K562 (cell line): ENCODE results near the gene AAMP. TPM values are rescaled to one million over a fixed set of nuclear protein-coding genes. Genes with fewer than 3 reads are reported as not detected.
"Not testable (repeated sequence)": the region's sequence is repeated elsewhere in the genome, so short reads cannot be mapped to it uniquely, and the experiment has no call there.

Experiments used
- ATAC-seq: fragments of 200-7000 bp; cut with Tn5 transposase; 3 replicates; pipeline ENCODE4 v1.9.1; 2020; ENCODE audit warnings: moderate library complexity
- BruUV-seq: library from RNA; stranded (reverse); fragments of 400-500 nt; replicated peaks from 2 replicates; lab custom pipeline; 2021; lab: Mats Ljungman, UMichigan
- CTCF ChIA-PET: fragments of 300-600 bp; formaldehyde crosslinking; extraction: SDS; loops from one replicate; lab custom pipeline; 2021; ENCODE audit warnings: low intra/inter-chr PET ratio; lab: Yijun Ruan, JAX
- POLR2A ChIA-PET: fragments of 300-600, 350-650 bp; sonication (Branson Sonifier 250); formaldehyde crosslinking; extraction: SDS; loops from one replicate; lab custom pipeline; 2021; ENCODE audit warnings: antibody characterized with exemption, inconsistent platforms; lab: Yijun Ruan, JAX
- DNase-seq, 4 experiments: peaks; one replicate each; pipeline versions ENCODE4 v3.0.0 to v3.0.0-alpha.2; 2011 to 2018; ENCODE audit warnings: low spot score in 3 of 4, mixed read lengths in 3 of 4; ENCODE audit errors: extremely low read depth in 1 of 4
- FAIRE-seq: peaks from 2 replicates; lab custom pipeline; 2011; peaks lifted over from hg19 to GRCh38; lab: Jason Lieb, UNC
- H2AFZ ChIP-seq: 2 replicates; pipeline ENCODE4 v1.6.0; 2011; ENCODE audit warnings: low read depth, low read length, control low read depth, inconsistent platforms
- H3K27ac ChIP-seq: fragments of 200-600 bp; 3 replicates; pipeline ENCODE4 v1.8.0; 2011; ENCODE audit warnings: low read depth, mild to moderate bottlenecking, control low read depth, inconsistent platforms, low read length, moderate library complexity, mixed read lengths; ENCODE audit errors: extremely low read depth
- H3K27me3 ChIP-seq, 2 experiments: fragments of 300-600 bp in 1 of 2; 2 replicates in 1 of 2; 3 replicates in 1 of 2; pipeline versions ENCODE4 v1.6.0 to v1.8.0; 2011; ENCODE audit warnings: inconsistent platforms in 2 of 2, low read length in 2 of 2, mild to moderate bottlenecking in 1 of 2, mixed read lengths in 1 of 2, moderate library complexity in 1 of 2; ENCODE audit not compliant: control insufficient read depth in 2 of 2, insufficient read depth in 2 of 2
- H3K36me3 ChIP-seq: fragments of 300-600 bp; 3 replicates; pipeline ENCODE4 v1.8.0; 2011; ENCODE audit warnings: mild to moderate bottlenecking, low read length, inconsistent platforms; ENCODE audit not compliant: control insufficient read depth, insufficient read depth
- H3K4me1 ChIP-seq, 2 experiments: fragments of 200-600 bp in 1 of 2; replicated peaks in 1 of 2; 2 replicates in 1 of 2; 3 replicates in 1 of 2; pipeline versions ENCODE4 v1.5.1 to v1.8.0; 2011; ENCODE audit warnings: inconsistent platforms in 2 of 2, low read length in 2 of 2, mild to moderate bottlenecking in 1 of 2, mixed read lengths in 1 of 2, moderate library complexity in 1 of 2; ENCODE audit not compliant: control insufficient read depth in 2 of 2, insufficient read depth in 2 of 2
- H3K4me2 ChIP-seq: 2 replicates; pipeline ENCODE4 v1.6.1; 2011; ENCODE audit warnings: low read length, control low read depth, inconsistent platforms, mixed read lengths; ENCODE audit not compliant: insufficient read depth
- H3K4me3 ChIP-seq: fragments of 200-600 bp; sonication (generic), shearing (Covaris generic); 2 replicates; pipeline ENCODE4 v1.5.1; 2016; ENCODE audit warnings: control low read depth, inconsistent platforms
- H3K79me2 ChIP-seq: fragments of 200-600 bp; 3 replicates; pipeline ENCODE4 v1.8.0; 2011; ENCODE audit warnings: low read length, inconsistent platforms; ENCODE audit not compliant: control insufficient read depth, insufficient read depth
- H3K9ac ChIP-seq, 2 experiments: 2 replicates each; pipeline versions ENCODE4 v1.6.0 to v1.6.1; 2011; ENCODE audit warnings: low read depth in 2 of 2, low read length in 2 of 2, control low read depth in 1 of 2, inconsistent platforms in 1 of 2, mild to moderate bottlenecking in 1 of 2, mixed read lengths in 1 of 2; ENCODE audit not compliant: insufficient read depth in 1 of 2
- H3K9me1 ChIP-seq: one replicate; pipeline ENCODE4 v1.6.0; 2011; ENCODE audit warnings: inconsistent platforms, mild to moderate bottlenecking, low read length, moderate library complexity; ENCODE audit not compliant: control insufficient read depth, insufficient read depth
- H3K9me3 ChIP-seq: replicated peaks from 2 replicates; pipeline ENCODE4 v1.5.1; 2011; ENCODE audit warnings: low read depth, low read length, inconsistent platforms; ENCODE audit not compliant: control insufficient read depth, insufficient read depth
- H4K20me1 ChIP-seq: replicated peaks from 2 replicates; pipeline ENCODE4 v1.6.1; 2011; ENCODE audit warnings: low read length, inconsistent platforms, mixed read lengths; ENCODE audit not compliant: control insufficient read depth, insufficient read depth
- BACH1 ChIP-seq: fragments of 200-800 bp; sonication (Bioruptor generic); IDR thresholded peaks from 2 replicates; pipeline ENCODE4 v1.6.1; 2016; ENCODE audit warnings: missing genetic modification characterization, missing compliant biosample characterization
- DACH1 ChIP-seq: fragments of 450-650 bp; IDR thresholded peaks from 2 replicates; pipeline ENCODE4 v1.6.1; 2018; ENCODE audit not compliant: partially characterized antibody
- FOS ChIP-seq: IDR thresholded peaks from 3 replicates; pipeline ENCODE4 v1.6.1; 2011; ENCODE audit not compliant: insufficient read length; ENCODE audit errors: extremely low read depth
- HMG20B ChIP-seq: fragments of 250-450 bp; sonication (Bioruptor Pico); IDR thresholded peaks from 2 replicates; pipeline ENCODE4 v1.5.0; 2021; ENCODE audit warnings: mild to moderate bottlenecking
- ZNF146 ChIP-seq: IDR thresholded peaks from one replicate; pipeline ENCODE4 v1.6.1; 2018; ENCODE audit warnings: missing compliant biosample characterization; ENCODE audit not compliant: unreplicated experiment
- ZNF57 ChIP-seq: fragments of 450-650 bp; formaldehyde crosslinking; IDR thresholded peaks from 2 replicates; pipeline ENCODE4 v1.4.0; 2020; ENCODE audit warnings: mild to moderate bottlenecking, moderate library complexity
- ZSCAN32 ChIP-seq: fragments of 450-650 bp; formaldehyde crosslinking; IDR thresholded peaks from 2 replicates; pipeline ENCODE4 v1.4.0; 2020; ENCODE audit warnings: mild to moderate bottlenecking, moderate library complexity
- WGBS: fragments of 100-300 bp; shearing (Covaris generic); methylation state at CpG from one replicate; pipeline ENCODE4 v1.1.6; 2016; ENCODE audit warnings: low coverage, mixed read lengths; ENCODE audit not compliant: insufficient coverage; ENCODE audit errors: missing lambda C conversion rate; 5-methylcytosine and 5-hydroxymethylcytosine counted together
- in situ Hi-C: fragments of 300-500 bp; cut with MboI; formaldehyde crosslinking; loops from 4 replicates; pipeline ENCODE4 v1.15.0; 2018; ENCODE audit warnings: inconsistent platforms, mixed read lengths
- intact Hi-C: fragments of 100-400 bp; cut with micrococcal nuclease; formaldehyde crosslinking; loops from 2 replicates; pipeline ENCODE4 v1.14.2; 2022
- polyA plus RNA-seq, 8 experiments: library from polyadenylated mRNA; depleted of rRNA in 4 of 8; stranded (reverse) in 5 of 8; unstranded in 3 of 8; fragments of >200 nt; fragmentation: Nextera tagmentation in 2 of 8; fragmentation: Illumina TruSeq in 1 of 8; extraction: Ambion mirVana in 2 of 8; extraction: Trizol in 1 of 8; gene quantifications; 2 replicates each; pipeline versions ENCODE4 v1.2.1 to v1.2.3, GENCODE V29; 2011 to 2014; ENCODE audit warnings: inconsistent platforms in 1 of 8, missing spikeins in 1 of 8
- total RNA-seq, 7 experiments: library from RNA; depleted of rRNA in 6 of 7; stranded (reverse); fragments of >200 nt in 6 of 7; fragmentation: Illumina TruSeq in 2 of 7; extraction: Trizol in 2 of 7; gene quantifications; 2 replicates each; pipeline versions ENCODE4 v1.2.1 to v1.2.3, GENCODE V29; 2011 to 2021; ENCODE audit warnings: low replicate concordance in 1 of 7
- TF ChIP-seq, protein P1 (sequence below): fragments of 150-350 bp; conservative IDR thresholded peaks from 2 replicates; pipeline ENCODE4 v1.6.1; 2014; ENCODE audit warnings: low read length
- TF ChIP-seq, protein P2 (sequence below): sonication (generic); formaldehyde crosslinking; IDR thresholded peaks from 2 replicates; pipeline ENCODE4 v1.8.1; 2022; ENCODE audit warnings: missing genetic modification reagents
- TF ChIP-seq, protein P3 (sequence below): fragments of 250-450 bp; sonication (Bioruptor Pico); IDR thresholded peaks from 2 replicates; pipeline ENCODE4 v1.6.1; 2021; ENCODE audit warnings: mild to moderate bottlenecking

AAMP gene
- total and polyA plus RNA-seq, 9 of the 15 experiments (the other 6 are each of a cell fraction or from before 2014, with no cell fraction given): 5.7 to 197 (median 94.1) TPM

DNA sequence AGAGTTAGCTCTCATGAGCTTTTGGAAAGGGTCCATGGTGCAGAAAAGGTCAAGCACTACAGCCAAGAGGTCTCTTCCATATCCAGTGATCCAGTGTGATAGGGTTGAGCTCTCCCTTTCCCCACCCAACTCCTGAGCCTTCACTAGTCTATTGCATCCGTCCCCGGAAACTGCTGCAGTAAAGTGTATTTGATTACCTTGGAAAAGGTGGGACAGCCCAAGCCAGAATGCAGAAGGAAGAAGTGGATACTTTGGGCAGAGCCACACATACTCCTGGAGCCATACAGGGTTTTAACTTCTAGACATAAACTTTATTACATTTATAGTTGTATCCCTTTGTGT, 3.9 kb upstream of the AAMP start (continued):
- TF ChIP-seq, protein P1, sequence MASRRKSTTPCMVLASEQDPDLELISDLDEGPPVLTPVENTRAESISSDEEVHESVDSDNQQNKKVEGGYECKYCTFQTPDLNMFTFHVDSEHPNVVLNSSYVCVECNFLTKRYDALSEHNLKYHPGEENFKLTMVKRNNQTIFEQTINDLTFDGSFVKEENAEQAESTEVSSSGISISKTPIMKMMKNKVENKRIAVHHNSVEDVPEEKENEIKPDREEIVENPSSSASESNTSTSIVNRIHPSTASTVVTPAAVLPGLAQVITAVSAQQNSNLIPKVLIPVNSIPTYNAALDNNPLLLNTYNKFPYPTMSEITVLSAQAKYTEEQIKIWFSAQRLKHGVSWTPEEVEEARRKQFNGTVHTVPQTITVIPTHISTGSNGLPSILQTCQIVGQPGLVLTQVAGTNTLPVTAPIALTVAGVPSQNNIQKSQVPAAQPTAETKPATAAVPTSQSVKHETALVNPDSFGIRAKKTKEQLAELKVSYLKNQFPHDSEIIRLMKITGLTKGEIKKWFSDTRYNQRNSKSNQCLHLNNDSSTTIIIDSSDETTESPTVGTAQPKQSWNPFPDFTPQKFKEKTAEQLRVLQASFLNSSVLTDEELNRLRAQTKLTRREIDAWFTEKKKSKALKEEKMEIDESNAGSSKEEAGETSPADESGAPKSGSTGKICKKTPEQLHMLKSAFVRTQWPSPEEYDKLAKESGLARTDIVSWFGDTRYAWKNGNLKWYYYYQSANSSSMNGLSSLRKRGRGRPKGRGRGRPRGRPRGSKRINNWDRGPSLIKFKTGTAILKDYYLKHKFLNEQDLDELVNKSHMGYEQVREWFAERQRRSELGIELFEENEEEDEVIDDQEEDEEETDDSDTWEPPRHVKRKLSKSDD: no peak
- TF ChIP-seq, protein P2, sequence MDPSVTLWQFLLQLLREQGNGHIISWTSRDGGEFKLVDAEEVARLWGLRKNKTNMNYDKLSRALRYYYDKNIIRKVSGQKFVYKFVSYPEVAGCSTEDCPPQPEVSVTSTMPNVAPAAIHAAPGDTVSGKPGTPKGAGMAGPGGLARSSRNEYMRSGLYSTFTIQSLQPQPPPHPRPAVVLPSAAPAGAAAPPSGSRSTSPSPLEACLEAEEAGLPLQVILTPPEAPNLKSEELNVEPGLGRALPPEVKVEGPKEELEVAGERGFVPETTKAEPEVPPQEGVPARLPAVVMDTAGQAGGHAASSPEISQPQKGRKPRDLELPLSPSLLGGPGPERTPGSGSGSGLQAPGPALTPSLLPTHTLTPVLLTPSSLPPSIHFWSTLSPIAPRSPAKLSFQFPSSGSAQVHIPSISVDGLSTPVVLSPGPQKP (CRISPR knock-in tag): no peak
- TF ChIP-seq ZNF146 (CRISPR knock-in tag) (no peak), ZNF57 (CRISPR knock-in tag) (no peak), FOS (no peak), BACH1 (tag) (no peak), HMG20B (CRISPR knock-in tag) (no peak), ZSCAN32 (CRISPR knock-in tag) (no peak), DACH1 (no peak)
- TF ChIP-seq, protein P3, sequence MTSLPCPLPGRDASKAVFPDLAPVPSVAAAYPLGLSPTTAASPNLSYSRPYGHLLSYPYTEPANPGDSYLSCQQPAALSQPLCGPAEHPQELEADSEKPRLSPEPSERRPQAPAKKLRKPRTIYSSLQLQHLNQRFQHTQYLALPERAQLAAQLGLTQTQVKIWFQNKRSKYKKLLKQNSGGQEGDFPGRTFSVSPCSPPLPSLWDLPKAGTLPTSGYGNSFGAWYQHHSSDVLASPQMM: no peak

DNA sequence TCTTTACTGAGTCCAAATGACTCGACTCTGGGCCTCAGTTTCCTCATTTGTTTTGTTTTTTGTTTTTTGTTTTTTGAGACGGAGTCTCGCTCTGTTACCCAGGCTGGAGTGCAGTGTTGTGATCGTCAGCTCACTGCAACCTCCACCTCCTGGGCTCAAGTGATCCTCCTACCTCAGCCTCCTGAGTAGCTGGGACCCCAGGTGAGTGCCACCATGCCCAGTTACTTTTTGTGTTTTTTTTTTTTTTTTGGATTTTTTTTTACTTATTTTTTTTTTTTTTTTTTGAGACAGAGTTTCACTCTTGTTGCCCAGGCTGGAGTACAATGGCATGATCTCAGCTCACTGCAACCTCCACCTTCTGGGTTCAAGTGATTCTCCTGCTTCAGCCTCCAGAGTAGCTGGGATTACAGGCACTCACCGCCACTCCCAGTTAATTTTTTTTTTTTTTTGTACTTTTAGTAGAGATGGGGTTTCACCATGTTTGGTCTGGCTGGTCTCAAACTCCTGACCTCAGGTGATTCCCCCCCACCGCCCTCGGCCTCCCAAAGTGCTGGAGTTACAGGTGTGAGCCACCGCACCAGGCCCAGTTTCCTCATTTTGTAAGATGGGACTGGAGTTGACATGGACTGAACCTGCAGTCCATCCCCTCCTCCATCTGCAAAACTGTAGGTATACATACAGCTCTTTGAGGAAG, 3.4 kb upstream of the AAMP start:
- H3K9me1 ChIP-seq, H2AFZ ChIP-seq, H3K9me3 ChIP-seq, BruUV-seq, DNase-seq, H3K27me3 ChIP-seq, H3K4me2 ChIP-seq, FAIRE-seq, H3K27ac ChIP-seq, ATAC-seq, H3K4me3 ChIP-seq, H4K20me1 ChIP-seq, H3K9ac ChIP-seq, in situ Hi-C loops: not testable (repeated sequence)
- intact Hi-C loops: loop anchor here (2.0 to 10.0 kb wide), 2 partner anchors 13 to 371 kb away; no protein-coding TSS in a partner anchor
- ChIA-PET POLR2A (interaction anchor here (0.7 to 1.3 kb wide), 3 partner anchors 11 to 20 kb away, joined by 3 to 5 read pairs (median 3); no protein-coding TSS in a partner anchor), CTCF (interaction anchor here (0.7 to 2.0 kb wide), 4 partner anchors 11 to 375 kb away, joined by 4 to 8 read pairs (median 5); no protein-coding TSS in a partner anchor)
- Histone ChIP-seq H3K4me1 (peaks cover 4 to 25% of the 10 kb centered on the region in 2 experiments; a peak in 3 of 5 replicates), H3K36me3 (peaks cover 59% of the 10 kb centered on the region), H3K79me2 (peaks cover 25% of the 10 kb centered on the region)
- 83% methylated on average over 4 of the region's 8 CpGs for WGBS
